SH-SY5Y (cell line): ENCODE data around the gene CACUL1.

Experiments
- GATA2 ChIP-seq: IDR thresholded peaks from 2 replicates; pipeline ENCODE4 v1.6.1; 2011; ENCODE audit warnings: mild to moderate bottlenecking, low read depth, low read length
- GATA3 ChIP-seq: IDR thresholded peaks from 2 replicates; pipeline ENCODE4 v1.6.1; 2011; ENCODE audit warnings: low read depth, mild to moderate bottlenecking, low read length, moderate library complexity

DNA sequence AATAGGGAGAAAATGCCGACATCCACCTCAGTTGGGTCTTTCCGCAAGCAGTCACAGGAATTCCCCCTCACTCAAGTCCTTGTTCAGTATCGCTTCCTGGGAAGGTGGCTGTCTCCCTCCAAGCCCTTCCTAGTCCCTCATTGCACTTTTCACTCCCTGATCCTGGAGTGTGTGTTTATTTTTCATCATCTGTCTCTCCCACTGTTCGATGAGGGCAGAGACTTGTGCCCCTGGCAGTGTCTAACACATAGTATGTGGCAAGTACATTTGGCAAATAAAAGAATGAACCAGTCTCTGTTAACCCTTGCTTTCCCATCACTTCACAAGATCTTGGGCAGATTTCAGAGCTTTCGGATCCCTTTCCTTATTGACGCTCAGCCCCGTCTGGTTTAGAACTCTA lies 24.0 kb upstream of the CACUL1 start:
- TF ChIP-seq GATA2: no peak
- TF ChIP-seq GATA3: no peak
